ENCODE measurements around the gene L3MBTL2. TPM values are rescaled to one million over a fixed set of nuclear protein-coding genes. Genes with fewer than 3 reads are reported as not detected.

The L3MBTL2 gene
- total RNA-seq, 1 experiment from 2014 or later, result 33.6 TPM

DNA sequence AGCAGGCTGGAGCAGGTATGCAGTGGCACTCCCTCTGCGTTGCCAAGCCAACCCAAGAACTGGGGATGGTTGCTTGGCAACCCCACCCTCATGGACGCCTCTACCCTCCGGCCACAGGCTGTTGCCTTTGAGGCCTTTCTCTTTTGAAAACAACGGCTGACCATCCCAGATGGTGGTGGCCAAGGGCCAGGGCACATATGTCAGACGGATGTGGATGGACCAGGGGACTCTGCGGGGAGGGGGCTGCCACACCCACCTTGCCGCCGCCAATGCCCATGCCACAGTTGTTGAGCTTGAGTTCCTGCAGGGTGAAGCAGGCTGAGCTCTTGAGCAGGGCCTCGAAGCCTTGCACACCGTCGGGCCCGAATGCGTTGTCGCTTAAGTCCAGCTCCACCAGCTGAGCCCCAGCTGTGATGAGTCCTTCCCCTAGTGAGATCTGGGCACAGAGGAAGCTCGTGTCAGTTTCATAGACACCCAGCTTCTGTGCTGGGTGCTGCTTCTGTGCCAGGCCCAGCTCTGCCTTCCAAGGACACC, 59.4 kb downstream of the L3MBTL2 start:
- H3K36me3 Mint-ChIP-seq (ENCODE audit: insufficient read depth in 1 of 3, low read depth in 3 of 3), result peaks cover 59 to 97% (median 90%) of the 10 kb centered on the region in 3 experiments
- no peak overlapping the region for H3K4me2 ChIP-seq (ENCODE audit: insufficient read depth, insufficient read length, low read length)
- H3K27ac ChIP-seq (ENCODE audit: insufficient read length, low read depth, low read length), result no peak overlapping the region
- DNase-seq, result no peak
- no peak overlapping the region for H3K56ac ChIP-seq (ENCODE audit: insufficient read length, low read depth, low read length)
- no peak overlapping the region for H2AK5ac ChIP-seq (ENCODE audit: insufficient read length, low read length)
- no peak overlapping the region for H2BK15ac ChIP-seq (ENCODE audit: low read depth, low read length)
- H2BK5ac ChIP-seq (ENCODE audit: insufficient read length, low read length), result no peak overlapping the region
- H4K5ac ChIP-seq (ENCODE audit: insufficient read length, low read depth, low read length), result no peak overlapping the region
- H2BK20ac ChIP-seq (ENCODE audit: low read depth, low read length, poor library complexity, severe bottlenecking), result no peak overlapping the region
- H3K9me3 ChIP-seq (ENCODE audit: control insufficient read depth, low read depth, low read length), result no peaks in the 10 kb centered on the region
- H4K20me1 ChIP-seq (ENCODE audit: control insufficient read depth, insufficient read depth, insufficient read length), result no peaks in the 10 kb centered on the region
- H2BK12ac ChIP-seq (ENCODE audit: insufficient read length, low read depth, low read length), result no peak overlapping the region
- no peak overlapping the region for H3K14ac ChIP-seq (ENCODE audit: insufficient read depth, low read length)
- no peaks in the 10 kb centered on the region for H3K79me2 ChIP-seq (ENCODE audit: insufficient read depth, low read length)
- H3K4me3 Mint-ChIP-seq, result no peak overlapping the region
- no peak overlapping the region for H3K4ac ChIP-seq (ENCODE audit: low read depth, low read length)
- no peaks in the 10 kb centered on the region for H3K79me1 ChIP-seq (ENCODE audit: insufficient read depth, low read depth, low read length, poor library complexity, severe bottlenecking)
- WGBS (ENCODE audit: extremely low coverage, insufficient read length, low lambda C conversion rate), result no CpG with 5 or more reads among the region's 15 CpGs
- TF ChIP-seq, protein P1, sequence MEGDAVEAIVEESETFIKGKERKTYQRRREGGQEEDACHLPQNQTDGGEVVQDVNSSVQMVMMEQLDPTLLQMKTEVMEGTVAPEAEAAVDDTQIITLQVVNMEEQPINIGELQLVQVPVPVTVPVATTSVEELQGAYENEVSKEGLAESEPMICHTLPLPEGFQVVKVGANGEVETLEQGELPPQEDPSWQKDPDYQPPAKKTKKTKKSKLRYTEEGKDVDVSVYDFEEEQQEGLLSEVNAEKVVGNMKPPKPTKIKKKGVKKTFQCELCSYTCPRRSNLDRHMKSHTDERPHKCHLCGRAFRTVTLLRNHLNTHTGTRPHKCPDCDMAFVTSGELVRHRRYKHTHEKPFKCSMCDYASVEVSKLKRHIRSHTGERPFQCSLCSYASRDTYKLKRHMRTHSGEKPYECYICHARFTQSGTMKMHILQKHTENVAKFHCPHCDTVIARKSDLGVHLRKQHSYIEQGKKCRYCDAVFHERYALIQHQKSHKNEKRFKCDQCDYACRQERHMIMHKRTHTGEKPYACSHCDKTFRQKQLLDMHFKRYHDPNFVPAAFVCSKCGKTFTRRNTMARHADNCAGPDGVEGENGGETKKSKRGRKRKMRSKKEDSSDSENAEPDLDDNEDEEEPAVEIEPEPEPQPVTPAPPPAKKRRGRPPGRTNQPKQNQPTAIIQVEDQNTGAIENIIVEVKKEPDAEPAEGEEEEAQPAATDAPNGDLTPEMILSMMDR (conservative IDR thresholded peaks at IDR 0.05), result no peak
- no peak overlapping the region for H3K9ac ChIP-seq (ENCODE audit: extremely low read depth, insufficient read length, low read length)
- H3K9me3 Mint-ChIP-seq, result no peaks in the 10 kb centered on the region
- H3K4me1 ChIP-seq (ENCODE audit: insufficient read depth, low read length), result no peaks in the 10 kb centered on the region
- no peaks in the 10 kb centered on the region for H3K4me1 Mint-ChIP-seq
- no peak overlapping the region for H3K23ac ChIP-seq (ENCODE audit: insufficient read length, low read depth, low read length)
- no peaks in the 10 kb centered on the region; the same call in 1 of the 2 replicates for H3K27me3 Mint-ChIP-seq (ENCODE audit: low read depth)
- no peak overlapping the region for H4K91ac ChIP-seq (ENCODE audit: insufficient read length, low read depth, low read length)
- H2AFZ ChIP-seq (ENCODE audit: low read length), result no peak overlapping the region
- no peak overlapping the region for H2BK120ac ChIP-seq (ENCODE audit: low read depth, low read length, poor library complexity, severe bottlenecking)
- H3K27ac Mint-ChIP-seq, result no peak overlapping the region
- no peaks in the 10 kb centered on the region for H3K23me2 ChIP-seq (ENCODE audit: insufficient read length, low read depth, low read length, poor library complexity, severe bottlenecking)
- no peak overlapping the region for H3T11ph ChIP-seq (ENCODE audit: low read length)
- no peaks in the 10 kb centered on the region for H3K27me3 ChIP-seq (ENCODE audit: insufficient read depth, low read length)
- no peak overlapping the region for H3K18ac ChIP-seq (ENCODE audit: insufficient read length, low read depth, low read length)
- no peak overlapping the region for H4K8ac ChIP-seq (replicated peaks; ENCODE audit: insufficient read length, low read depth, low read length)
